HepG2 (cell line): ENCODE results near the gene DPH7. TPM values are rescaled to one million over a fixed set of nuclear protein-coding genes. Genes with fewer than 3 reads are reported as not detected.

Source experiments
- AHDC1 ChIP-seq: sonication (generic); formaldehyde crosslinking; IDR thresholded peaks from 2 replicates; pipeline ENCODE4 v1.5.1; 2020; ENCODE audit warnings: mild to moderate bottlenecking, missing genetic modification reagents, borderline replicate concordance
- ATRX ChIP-seq: sonication (generic); formaldehyde crosslinking; IDR thresholded peaks from 2 replicates; pipeline ENCODE4 v1.4.0; 2020; ENCODE audit warnings: missing genetic modification reagents, borderline replicate concordance
- HOXA9 ChIP-seq: sonication (generic); formaldehyde crosslinking; IDR thresholded peaks from 2 replicates; pipeline ENCODE4 v1.8.1; 2022; ENCODE audit warnings: missing genetic modification reagents, mild to moderate bottlenecking, moderate library complexity, borderline replicate concordance
- ISX ChIP-seq: sonication (generic); formaldehyde crosslinking; conservative IDR thresholded peaks from 2 replicates; pipeline ENCODE4 v1.5.0; 2020; ENCODE audit warnings: missing genetic modification reagents
- NBN ChIP-seq: fragments of 450-650 bp; conservative IDR thresholded peaks from 2 replicates; pipeline ENCODE4 v1.6.1; 2017
- NFATC3 ChIP-seq: sonication (generic); formaldehyde crosslinking; IDR thresholded peaks from 2 replicates; pipeline ENCODE4 v1.5.1; 2020; ENCODE audit warnings: mild to moderate bottlenecking, missing genetic modification reagents
- RAD51 ChIP-seq: fragments of 450-650 bp; IDR thresholded peaks from 2 replicates; pipeline ENCODE4 v1.6.1; 2016; ENCODE audit warnings: borderline replicate concordance
- RARA ChIP-seq: IDR thresholded peaks from 2 replicates; pipeline ENCODE4 v1.6.1; 2016; ENCODE audit warnings: missing genetic modification reagents, missing compliant biosample characterization
- RFX5 ChIP-seq: IDR thresholded peaks from 2 replicates; pipeline ENCODE4 v1.6.1; 2011; ENCODE audit warnings: low read depth, low read length, improper control_type of control experiment
- SNAPC2 ChIP-seq: sonication (generic); formaldehyde crosslinking; IDR thresholded peaks from 2 replicates; pipeline ENCODE4 v1.8.1; 2022; ENCODE audit warnings: mild to moderate bottlenecking, missing genetic modification reagents
- SRY ChIP-seq: sonication (generic); formaldehyde crosslinking; IDR thresholded peaks from 2 replicates; pipeline ENCODE4 v1.8.0; 2022; ENCODE audit warnings: mild to moderate bottlenecking, missing genetic modification reagents
- TCF7L2 ChIP-seq: IDR thresholded peaks from 2 replicates; pipeline ENCODE4 v1.6.1; 2011; ENCODE audit warnings: mild to moderate bottlenecking, low read depth, low read length, moderate library complexity
- ZFP82 ChIP-seq: sonication (generic); formaldehyde crosslinking; IDR thresholded peaks from 2 replicates; pipeline ENCODE4 v1.5.1; 2020; ENCODE audit warnings: mild to moderate bottlenecking, missing genetic modification reagents, borderline replicate concordance
- ZNF335 ChIP-seq: sonication (generic); formaldehyde crosslinking; IDR thresholded peaks from 2 replicates; pipeline ENCODE4 v1.4.0; 2020; ENCODE audit warnings: missing genetic modification reagents
- ZNF737 ChIP-seq: sonication (generic); formaldehyde crosslinking; IDR thresholded peaks from 2 replicates; pipeline ENCODE4 v1.5.0; 2020; ENCODE audit warnings: missing genetic modification reagents, mild to moderate bottlenecking, borderline replicate concordance
- ZNF746 ChIP-seq: sonication (generic); formaldehyde crosslinking; IDR thresholded peaks from 2 replicates; pipeline ENCODE4 v1.8.0; 2022; ENCODE audit warnings: mild to moderate bottlenecking, missing genetic modification reagents
- ZNF777 ChIP-seq: sonication (generic); formaldehyde crosslinking; IDR thresholded peaks from 2 replicates; pipeline ENCODE4 v1.4.0; 2020; ENCODE audit warnings: missing genetic modification reagents
- polyA plus RNA-seq, 8 experiments: library from polyadenylated mRNA; depleted of rRNA in 3 of 8; stranded (reverse) in 7 of 8; unstranded in 1 of 8; fragments of >200 nt; fragmentation: Illumina TruSeq in 4 of 8; extraction: Trizol in 4 of 8; gene quantifications; 2 replicates each; pipeline versions ENCODE4 v1.2.1 to v1.2.3, GENCODE V29; 2011 to 2016; ENCODE audit warnings: low read depth in 4 of 8, missing spikeins in 1 of 8, mixed read lengths in 1 of 8; ENCODE audit not compliant: insufficient read depth in 1 of 8
- total RNA-seq, 5 experiments: library from RNA; depleted of rRNA; stranded (reverse); fragments of >200 nt; fragmentation: Illumina TruSeq; extraction: Trizol; gene quantifications; 2 replicates each; pipeline ENCODE4 v1.2.3, GENCODE V29; 2016; ENCODE audit warnings: low read depth in 1 of 5
- TF ChIP-seq, protein P1 (sequence below): IDR thresholded peaks from 2 replicates; pipeline ENCODE4 v1.6.1; 2012; ENCODE audit warnings: low read length, improper control_type of control experiment
- TF ChIP-seq, protein P2 (sequence below): sonication (generic); formaldehyde crosslinking; IDR thresholded peaks from 2 replicates; pipeline ENCODE4 v1.5.0; 2020; ENCODE audit warnings: missing genetic modification reagents
- TF ChIP-seq, protein P3 (sequence below): sonication (generic); formaldehyde crosslinking; IDR thresholded peaks from 2 replicates; pipeline ENCODE4 v1.5.0; 2020; ENCODE audit warnings: missing genetic modification reagents

DPH7 gene
- total and polyA plus RNA-seq, 2 of the 13 experiments (the other 11 are each of a cell fraction or from before 2014, with no cell fraction given), result 27.6 to 31.6 TPM

DNA sequence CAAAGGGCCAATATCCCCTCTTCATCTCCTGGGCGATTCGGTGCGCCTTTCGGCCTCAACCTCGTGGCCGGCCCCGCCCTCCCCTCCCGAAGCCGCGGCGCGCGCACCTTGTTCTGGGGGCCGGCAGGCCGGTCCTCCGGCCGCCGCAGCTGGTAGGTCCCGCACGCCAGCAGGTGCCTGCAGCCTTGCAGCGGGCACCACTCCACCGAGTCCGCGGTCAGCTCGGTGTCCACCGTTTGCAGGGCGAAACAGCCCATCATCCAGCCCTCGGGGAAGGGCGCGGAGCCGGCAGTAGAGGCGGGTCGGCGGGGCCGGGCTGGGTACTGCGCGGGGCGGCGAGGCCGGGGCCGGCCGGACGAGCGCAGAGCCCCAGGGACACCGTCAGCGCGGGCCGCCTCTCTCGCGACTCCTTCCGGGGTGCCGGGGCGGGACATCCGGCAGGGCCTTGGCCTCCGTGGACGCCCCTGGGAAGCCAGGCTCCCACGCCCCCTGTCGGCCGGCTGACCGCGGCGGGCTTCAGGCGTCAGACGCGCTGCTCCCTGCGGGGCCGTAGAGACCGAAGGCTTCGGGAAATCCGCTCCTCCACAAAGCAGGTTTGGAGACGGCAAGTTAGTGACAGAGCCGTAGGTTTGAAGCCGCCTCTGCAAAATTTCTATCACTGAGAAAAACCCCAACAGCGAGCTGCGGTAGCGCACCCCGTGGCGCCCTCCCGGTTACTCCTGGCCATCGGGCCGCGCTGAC is at the start of gene DPH7 (continued):
- TF ChIP-seq, protein P1, sequence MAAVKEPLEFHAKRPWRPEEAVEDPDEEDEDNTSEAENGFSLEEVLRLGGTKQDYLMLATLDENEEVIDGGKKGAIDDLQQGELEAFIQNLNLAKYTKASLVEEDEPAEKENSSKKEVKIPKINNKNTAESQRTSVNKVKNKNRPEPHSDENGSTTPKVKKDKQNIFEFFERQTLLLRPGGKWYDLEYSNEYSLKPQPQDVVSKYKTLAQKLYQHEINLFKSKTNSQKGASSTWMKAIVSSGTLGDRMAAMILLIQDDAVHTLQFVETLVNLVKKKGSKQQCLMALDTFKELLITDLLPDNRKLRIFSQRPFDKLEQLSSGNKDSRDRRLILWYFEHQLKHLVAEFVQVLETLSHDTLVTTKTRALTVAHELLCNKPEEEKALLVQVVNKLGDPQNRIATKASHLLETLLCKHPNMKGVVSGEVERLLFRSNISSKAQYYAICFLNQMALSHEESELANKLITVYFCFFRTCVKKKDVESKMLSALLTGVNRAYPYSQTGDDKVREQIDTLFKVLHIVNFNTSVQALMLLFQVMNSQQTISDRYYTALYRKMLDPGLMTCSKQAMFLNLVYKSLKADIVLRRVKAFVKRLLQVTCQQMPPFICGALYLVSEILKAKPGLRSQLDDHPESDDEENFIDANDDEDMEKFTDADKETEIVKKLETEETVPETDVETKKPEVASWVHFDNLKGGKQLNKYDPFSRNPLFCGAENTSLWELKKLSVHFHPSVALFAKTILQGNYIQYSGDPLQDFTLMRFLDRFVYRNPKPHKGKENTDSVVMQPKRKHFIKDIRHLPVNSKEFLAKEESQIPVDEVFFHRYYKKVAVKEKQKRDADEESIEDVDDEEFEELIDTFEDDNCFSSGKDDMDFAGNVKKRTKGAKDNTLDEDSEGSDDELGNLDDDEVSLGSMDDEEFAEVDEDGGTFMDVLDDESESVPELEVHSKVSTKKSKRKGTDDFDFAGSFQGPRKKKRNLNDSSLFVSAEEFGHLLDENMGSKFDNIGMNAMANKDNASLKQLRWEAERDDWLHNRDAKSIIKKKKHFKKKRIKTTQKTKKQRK, result no peak
- no peak; the same call in 1 of the 2 replicates for TF ChIP-seq ZFP82
- peak; percentile 79 for TF ChIP-seq ZNF335 (CRISPR knock-in tag)
- no peak for TF ChIP-seq ZNF746 (CRISPR knock-in tag)
- TF ChIP-seq ISX, result no peak; the same call in 1 of the 2 replicates
- 0 out of 2 replicates have a peak, but pooled peaks have one; percentile 44 for TF ChIP-seq RFX5
- no peak for TF ChIP-seq NBN
- TF ChIP-seq SNAPC2, result no peak; the same call in 1 of the 2 replicates
- TF ChIP-seq ATRX (CRISPR knock-in tag), result no peak
- TF ChIP-seq ZNF737 (CRISPR knock-in tag), result 0 out of 2 replicates have a peak, but pooled peaks have one; percentile 6
- TF ChIP-seq AHDC1, result peak; percentile 55
- TF ChIP-seq, protein P2, sequence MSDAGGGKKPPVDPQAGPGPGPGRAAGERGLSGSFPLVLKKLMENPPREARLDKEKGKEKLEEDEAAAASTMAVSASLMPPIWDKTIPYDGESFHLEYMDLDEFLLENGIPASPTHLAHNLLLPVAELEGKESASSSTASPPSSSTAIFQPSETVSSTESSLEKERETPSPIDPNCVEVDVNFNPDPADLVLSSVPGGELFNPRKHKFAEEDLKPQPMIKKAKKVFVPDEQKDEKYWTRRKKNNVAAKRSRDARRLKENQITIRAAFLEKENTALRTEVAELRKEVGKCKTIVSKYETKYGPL (CRISPR knock-in tag), result no peak
- 0 out of 2 replicates have a peak, but pooled peaks have one; percentile 46 for TF ChIP-seq ZNF777 (CRISPR knock-in tag)
- no peak for TF ChIP-seq TCF7L2
- no peak for TF ChIP-seq NFATC3 (CRISPR knock-in tag)
- TF ChIP-seq RAD51, result no peak
- peak; percentile 56; the same call in 1 of the 2 replicates for TF ChIP-seq SRY (CRISPR knock-in tag)
- TF ChIP-seq, protein P3, sequence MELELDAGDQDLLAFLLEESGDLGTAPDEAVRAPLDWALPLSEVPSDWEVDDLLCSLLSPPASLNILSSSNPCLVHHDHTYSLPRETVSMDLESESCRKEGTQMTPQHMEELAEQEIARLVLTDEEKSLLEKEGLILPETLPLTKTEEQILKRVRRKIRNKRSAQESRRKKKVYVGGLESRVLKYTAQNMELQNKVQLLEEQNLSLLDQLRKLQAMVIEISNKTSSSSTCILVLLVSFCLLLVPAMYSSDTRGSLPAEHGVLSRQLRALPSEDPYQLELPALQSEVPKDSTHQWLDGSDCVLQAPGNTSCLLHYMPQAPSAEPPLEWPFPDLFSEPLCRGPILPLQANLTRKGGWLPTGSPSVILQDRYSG (CRISPR knock-in tag), result no peak; the same call in 1 of the 2 replicates
- TF ChIP-seq RARA, result no peak
- TF ChIP-seq HOXA9, result peak; percentile 89; the same call in 1 of the 2 replicates
